Effector memory CD4-positive, alpha-beta T cell (primary cell): ENCODE data around the gene LYZL4.

Experiments used
- DNase-seq, 3 donors: peaks; one replicate each; pipeline ENCODE4 v3.0.0-alpha.2; 2020
- H3K27ac ChIP-seq: 2 replicates; pipeline ENCODE4 v1.7.0; 2013; ENCODE audit warnings: mild to moderate bottlenecking, low read length, moderate library complexity; ENCODE audit not compliant: insufficient read depth, poor library complexity, severe bottlenecking
- H3K27me3 ChIP-seq: replicated peaks from 2 replicates; pipeline ENCODE4 v1.7.0; 2013; ENCODE audit warnings: mild to moderate bottlenecking, low read length; ENCODE audit not compliant: insufficient read depth, control insufficient read depth, poor library complexity, severe bottlenecking
- H3K36me3 ChIP-seq: 2 replicates; pipeline ENCODE4 v1.7.0; 2013; ENCODE audit warnings: mild to moderate bottlenecking, low read length, moderate library complexity; ENCODE audit not compliant: control insufficient read depth, insufficient read depth
- H3K4me1 ChIP-seq: 2 replicates; pipeline ENCODE4 v1.7.0; 2013; ENCODE audit warnings: low read length, mild to moderate bottlenecking; ENCODE audit not compliant: control insufficient read depth, insufficient read depth, poor library complexity, severe bottlenecking
- H3K4me3 ChIP-seq: 2 replicates; pipeline ENCODE4 v1.7.0; 2013; ENCODE audit warnings: low read length, low read depth, mild to moderate bottlenecking; ENCODE audit not compliant: insufficient read depth, poor library complexity, severe bottlenecking
- H3K9me3 ChIP-seq: 2 replicates; pipeline ENCODE4 v1.7.0; 2013; ENCODE audit warnings: mild to moderate bottlenecking, low read length, moderate library complexity; ENCODE audit not compliant: control insufficient read depth
- total RNA-seq, 3 donors: gene quantifications; one replicate each; lab custom pipeline; 2026; lab: John Stamatoyannopoulos, UW

The LYZL4 gene
- 0 reads per million in 3 donors for total RNA-seq

DNA sequence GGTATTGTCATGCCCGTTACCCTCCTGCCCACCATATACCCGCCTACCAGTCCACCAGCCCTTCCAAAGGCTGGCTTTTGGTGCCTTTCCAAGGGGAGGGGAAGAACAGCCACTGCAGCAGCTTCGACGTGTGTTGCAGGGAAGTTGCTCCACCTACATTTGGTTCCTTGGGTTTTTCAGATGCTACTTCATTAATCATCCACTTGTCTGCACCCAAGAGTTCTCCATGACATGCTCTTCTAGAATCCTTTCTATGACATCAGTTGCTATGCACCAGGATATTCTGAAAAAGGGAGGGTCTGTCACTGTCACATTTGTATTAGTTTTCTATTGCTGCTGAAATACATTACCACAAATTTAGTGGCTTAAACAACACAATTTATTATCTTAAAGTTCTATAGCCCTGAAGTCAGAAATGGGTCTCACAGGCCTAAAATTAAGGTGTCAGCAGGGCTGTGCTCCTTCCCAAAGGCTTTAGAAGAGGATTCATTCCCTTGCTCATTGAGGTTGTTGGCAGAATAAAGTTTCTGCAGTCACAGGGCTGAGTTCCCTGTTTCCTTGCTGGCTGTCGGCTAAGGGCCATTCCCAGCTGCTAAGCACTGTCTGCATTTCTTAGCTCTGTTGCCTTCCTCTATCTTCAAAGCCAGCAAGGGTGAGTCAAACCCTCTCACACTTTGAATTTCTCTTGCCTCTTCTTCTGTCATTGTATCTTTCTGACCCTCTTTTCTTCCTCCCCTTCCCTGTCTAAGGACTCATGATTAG lies at the start of gene LYZL4:
Gene LYZL4 (minus strand): TSS at position 241 of the 762 bp plus-strand sequence. CDS start 3,359 bp downstream, outside the sequence.
- no peaks in the 10 kb centered on the region for H3K4me1 ChIP-seq
- H3K36me3 ChIP-seq, result no peaks in the 10 kb centered on the region
- peaks cover 4% of the 10 kb centered on the region for H3K27me3 ChIP-seq
- H3K27ac ChIP-seq, result no peak within 1 kb of the TSS
- no peaks in the 10 kb centered on the region for H3K9me3 ChIP-seq
- no peak within 1 kb of the TSS for H3K4me3 ChIP-seq
- no peak for DNase-seq

DNA sequence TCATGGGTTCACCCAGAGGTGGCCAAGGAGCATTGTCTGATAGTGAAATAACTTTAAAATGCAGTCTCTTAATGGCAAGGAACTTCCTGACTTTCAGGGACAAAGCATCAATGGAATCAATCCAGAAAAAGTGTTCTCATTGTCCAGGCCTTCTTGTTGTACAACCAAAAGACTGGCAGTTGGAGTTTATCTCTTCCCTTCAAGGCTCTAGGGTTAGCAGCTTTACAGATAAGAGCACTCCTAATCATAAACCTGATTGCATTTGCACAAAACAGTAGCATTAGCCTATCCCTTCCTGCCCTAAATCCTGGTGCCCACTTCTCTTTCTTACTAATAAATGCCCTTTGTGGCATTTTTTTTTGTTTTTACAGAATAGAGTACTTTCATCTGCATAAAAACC lies 48.7 kb upstream of the LYZL4 start:
- H3K36me3 ChIP-seq, result no peaks in the 10 kb centered on the region
- no peak for DNase-seq
- H3K9me3 ChIP-seq, result no peaks in the 10 kb centered on the region
- H3K27ac ChIP-seq, result no peak overlapping the region
- H3K4me1 ChIP-seq, result no peaks in the 10 kb centered on the region
- no peaks in the 10 kb centered on the region for H3K27me3 ChIP-seq
- no peak overlapping the region for H3K4me3 ChIP-seq

- no peak overlapping the region for H3K4me3 ChIP-seq
- DNase-seq, result no peak
Observed at GRCh38 chr3:42456211-42456610, 45.8 kb upstream of the LYZL4 start.

GRCh38 chr3:42451546-42452230 lies 41.3 kb upstream of the LYZL4 start:
- no peaks in the 10 kb centered on the region for H3K36me3 ChIP-seq
- no peaks in the 10 kb centered on the region for H3K27me3 ChIP-seq
- no peaks in the 10 kb centered on the region for H3K9me3 ChIP-seq
- DNase-seq, result no peak
- no peak overlapping the region for H3K27ac ChIP-seq
- H3K4me1 ChIP-seq, result no peaks in the 10 kb centered on the region
- H3K4me3 ChIP-seq, result no peak overlapping the region

More at GRCh38 chr3:42456211-42456610, 45.8 kb upstream of the LYZL4 start:
- Histone ChIP-seq H3K4me1 (no peaks in the 10 kb centered on the region), H3K27ac (no peak overlapping the region), H3K36me3 (no peaks in the 10 kb centered on the region), H3K9me3 (no peaks in the 10 kb centered on the region), H3K27me3 (no peaks in the 10 kb centered on the region)

GRCh38 chr3:42451116-42451515 lies 40.7 kb upstream of the LYZL4 start:
- no peak overlapping the region for H3K27ac ChIP-seq
- no peaks in the 10 kb centered on the region for H3K36me3 ChIP-seq
- H3K9me3 ChIP-seq, result no peaks in the 10 kb centered on the region
- H3K4me3 ChIP-seq, result no peak overlapping the region
- H3K4me1 ChIP-seq, result no peaks in the 10 kb centered on the region
- DNase-seq, result no peak
- no peaks in the 10 kb centered on the region for H3K27me3 ChIP-seq

DNA sequence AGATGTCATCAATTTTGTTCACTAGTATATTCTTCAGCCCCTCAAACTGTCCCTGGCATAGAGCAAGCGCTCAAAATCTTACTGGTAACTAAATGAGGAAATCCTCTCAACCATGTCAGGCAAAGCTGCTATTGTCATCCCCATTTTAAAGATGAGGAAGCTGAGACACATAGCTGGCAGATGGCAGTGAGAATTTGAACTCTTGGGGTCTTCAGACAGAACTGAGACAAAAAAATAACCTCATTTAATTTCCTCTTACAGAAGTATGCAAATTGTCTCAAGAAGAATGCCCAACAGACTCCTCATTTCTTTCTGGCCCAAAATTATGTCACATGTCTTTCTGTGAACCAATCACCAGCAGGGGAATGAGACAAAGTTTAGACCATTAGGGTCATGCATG lies 40.2 kb upstream of the LYZL4 start:
- no peak for DNase-seq
- Histone ChIP-seq H3K27ac (no peak overlapping the region), H3K4me1 (no peaks in the 10 kb centered on the region), H3K27me3 (no peaks in the 10 kb centered on the region), H3K36me3 (no peaks in the 10 kb centered on the region), H3K4me3 (no peak overlapping the region), H3K9me3 (no peaks in the 10 kb centered on the region)

GRCh38 chr3:42447481-42447880 lies 37.1 kb upstream of the LYZL4 start:
- H3K4me3 ChIP-seq, result no peak overlapping the region
- DNase-seq, result no peak
- no peaks in the 10 kb centered on the region for H3K9me3 ChIP-seq
- no peaks in the 10 kb centered on the region for H3K36me3 ChIP-seq
- H3K27ac ChIP-seq, result no peak overlapping the region
- H3K27me3 ChIP-seq, result no peaks in the 10 kb centered on the region
- H3K4me1 ChIP-seq, result no peaks in the 10 kb centered on the region

DNA sequence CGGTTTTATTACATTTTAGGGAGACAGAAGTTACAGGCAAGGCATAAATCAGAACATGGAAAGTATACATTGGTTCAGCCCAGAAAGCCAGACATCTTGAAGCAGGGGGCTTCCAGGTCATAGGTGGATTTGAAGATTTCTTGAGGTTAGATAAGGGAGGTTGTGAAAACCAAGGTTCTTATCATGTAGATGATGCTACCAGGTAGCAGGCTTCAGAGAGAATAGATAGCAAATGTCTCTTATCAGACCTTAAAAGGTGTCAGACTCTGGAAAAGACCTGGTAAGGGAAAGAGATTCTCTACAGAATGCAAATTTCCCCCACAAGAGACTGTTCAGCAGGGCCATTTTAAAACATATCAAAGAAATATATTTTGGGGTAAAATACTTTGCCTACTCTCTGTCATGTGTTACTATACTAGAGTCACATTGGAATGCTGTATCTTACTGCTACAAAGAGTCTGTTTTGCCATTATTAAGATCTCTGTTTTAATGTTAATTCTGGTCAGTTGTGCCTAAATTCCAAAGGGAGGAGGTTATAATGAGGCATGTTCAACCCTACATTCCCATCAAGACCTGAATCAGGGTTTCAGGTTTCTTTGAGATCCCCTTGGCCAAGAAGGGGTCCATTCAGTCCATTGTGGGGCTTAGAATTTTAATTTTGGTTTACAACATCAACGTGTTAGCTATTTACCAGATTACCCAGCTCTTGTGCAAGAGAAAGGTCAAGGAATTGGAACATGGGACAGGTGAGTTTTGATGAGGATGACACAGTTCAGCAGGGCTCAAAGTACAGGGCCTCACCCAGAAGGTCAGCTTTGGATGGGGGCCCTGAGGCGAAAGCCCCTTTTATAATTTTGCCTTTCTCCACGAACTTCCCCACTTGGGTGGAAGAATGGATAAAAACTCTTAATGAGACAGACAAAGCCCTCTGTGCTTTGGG lies 36.0 kb upstream of the LYZL4 start:
- no peak for DNase-seq
- no peaks in the 10 kb centered on the region for H3K36me3 ChIP-seq
- H3K9me3 ChIP-seq, result no peaks in the 10 kb centered on the region
- H3K27ac ChIP-seq, result no peak overlapping the region
- H3K27me3 ChIP-seq, result no peaks in the 10 kb centered on the region
- no peaks in the 10 kb centered on the region for H3K4me1 ChIP-seq
- no peak overlapping the region for H3K4me3 ChIP-seq

- Histone ChIP-seq H3K27ac (no peak overlapping the region), H3K4me1 (no peaks in the 10 kb centered on the region), H3K36me3 (no peaks in the 10 kb centered on the region), H3K9me3 (no peaks in the 10 kb centered on the region), H3K4me3 (no peak overlapping the region), H3K27me3 (no peaks in the 10 kb centered on the region)
- DNase-seq, result peak; percentile 29 to 45 (median 34)
Observed at GRCh38 chr3:42443819-42444436, 33.5 kb upstream of the LYZL4 start.
